Heart right ventricle (tissue), 16 donors: ENCODE measurements around the gene GOLGA6C. TPM values are rescaled to one million over a fixed set of nuclear protein-coding genes. Genes with fewer than 3 reads are reported as not detected.
"Not testable (repeated sequence)": the region's sequence is repeated elsewhere in the genome, so short reads cannot be mapped to it uniquely, and the experiment has no call there.

Experiments
- ATAC-seq, 8 donors: fragments of 200-7000 bp; cut with Tn5 transposase; one replicate each; pipeline ENCODE4 v1.9.1; 2020; ENCODE audit warnings: mild to moderate bottlenecking in 8 of 8, moderate library complexity in 8 of 8, moderate number of reproducible peaks in 1 of 8
- DNase-seq, 2 donors: peaks; one replicate each; pipeline ENCODE4 v3.0.0-alpha.2; 2020
- H3K27ac ChIP-seq, 10 donors: fragments of 200-600 bp; sonication (generic) in 2 of 10; one replicate each; pipeline versions ENCODE4 v1.5.0 to v1.8.0; 2020 to 2022; ENCODE audit warnings: mild to moderate bottlenecking in 3 of 10
- H3K27me3 ChIP-seq, 7 donors: fragments of 200-600 bp; one replicate each; pipeline ENCODE4 v1.8.0; 2021 to 2022; ENCODE audit warnings: mild to moderate bottlenecking in 2 of 7
- H3K36me3 ChIP-seq, 9 donors: fragments of 200-600 bp; sonication (generic) in 1 of 9; one replicate each; pipeline versions ENCODE4 v1.5.0 to v1.8.0; 2020 to 2022; ENCODE audit warnings: mild to moderate bottlenecking in 2 of 9
- H3K4me1 ChIP-seq, 9 donors: fragments of 200-600 bp; sonication (generic) in 1 of 9; one replicate each; pipeline versions ENCODE4 v1.5.0 to v1.8.0; 2020 to 2022; ENCODE audit warnings: mild to moderate bottlenecking in 4 of 9
- H3K4me3 ChIP-seq, 10 donors: fragments of 200-600 bp; sonication (generic) in 2 of 10; one replicate each; pipeline versions ENCODE4 v1.5.0 to v1.8.0; 2020 to 2022; ENCODE audit warnings: mild to moderate bottlenecking in 7 of 10, moderate library complexity in 2 of 10
- H3K9me3 ChIP-seq, 11 donors: fragments of 200-600 bp in 10 of 11; sonication (generic) in 2 of 11; one replicate each; pipeline versions ENCODE4 v1.5.0 to v1.8.0; 2013 to 2022; ENCODE audit warnings: mild to moderate bottlenecking in 2 of 11, control low read depth in 1 of 11, moderate library complexity in 1 of 11
- CTCF ChIP-seq, 9 donors: fragments of 200-600 bp; sonication (generic) in 2 of 9; IDR thresholded peaks; one replicate each; pipeline versions ENCODE4 v1.5.0 to v1.8.0; 2021 to 2022; ENCODE audit warnings: antibody characterized with exemption in 9 of 9, mild to moderate bottlenecking in 5 of 9, moderate library complexity in 1 of 9
- WGBS, 2 donors: extraction: QIAGEN DNeasy Blood & Tissue Kit; methylation state at CpG; one replicate each; pipeline ENCODE4 v1.1.7; 2013; ENCODE audit warnings: inconsistent platforms in 1 of 2; 5-methylcytosine and 5-hydroxymethylcytosine counted together
- intact Hi-C, 10 donors: fragments of 100-400 bp; cut with DNase I; formaldehyde crosslinking; loops; one replicate each; pipeline versions ENCODE4 v1.11.1 to v1.14.2; 2022
- polyA plus RNA-seq, 2 donors: library from polyadenylated mRNA; stranded (reverse); fragments of 200-250 nt; gene quantifications; one replicate each; pipeline ENCODE4 v1.2.3, GENCODE V29; 2013
- total RNA-seq, 10 donors: library from RNA; stranded (reverse); fragmentation: NEBNext Ultra II Directional in 3 of 10; extraction: Animal tissue kit (Norgen Biotek cat#: 25700) in 3 of 10; gene quantifications; one replicate each; pipeline versions ENCODE4 v1.2.1 to v1.2.4, GENCODE V29; 2021 to 2023
- donor health status: Arrhythmogenic right ventricular cardiomyopathy.
- donor health status: ischemic (EF 13 %, LVEDD 7.1; RV severe dilation, severe dysfunction).
- donor health status: healthy with polysubstance abuse.
- donor health status: DM: no; HTN: yes; CAD: no.
- donor health status: DM: no; HTN: no; CAD: no.
- donor health status: ischemic (EF 25% LVEDD 6.9; RV normal size, moderate dysfunction).
- donor health status: ischemic (EF 25% LVEDD 5.7; RV mildly dilated, moderate dysfunction).
- donor health status: healthy.
- donor health status: DM: yes; HTN: yes; CAD: no.
- donor health status: Ischemic cardiomyopathy.
- donor health status: ischemic (EF 35%, LVEDD 5.7; RV mildly dilated, moderate dysfunction).
- donor health status: nonischemic (EF 11% LVEDD 7.7; RV severe dilation, severe dysfunction).
- donor health status: DM: yes; HTN: yes; CAD: no.
- donor health status: PGD.
- donor health status: ischemic (EF 29% LVEDD 5.4; RV normal size, mild dysfunction).
- donor health status: nonischemic (EF 23%, LVEDD 6.1; RV moderate dilation, normal function).

Gene GOLGA6C
- total and polyA plus RNA-seq, 12 donors = not detected

- Histone ChIP-seq H3K4me1 (no peaks in the 10 kb centered on the region), H3K4me3 (no peak overlapping the region), H3K36me3 (no peaks in the 10 kb centered on the region), H3K27me3 (peaks cover 0 to 8% (median 2%) of the 10 kb centered on the region in 7 donors), H3K27ac (no peak overlapping the region), H3K9me3 (no peaks in the 10 kb centered on the region)
- TF ChIP-seq CTCF (IDR thresholded peaks at IDR 0.05) = no peak
- DNase-seq = no peak
- WGBS, 2 donors = 76 to 86% methylated on average over 5 of the region's 5 CpGs
- no peak for ATAC-seq
- intact Hi-C loops = loop anchor here in 2 of 10 donors (5.0 to 10.0 kb wide), 3 partner anchors 70 to 100 kb away; no protein-coding TSS in a partner anchor
These were observed 56.6 kb downstream of the GOLGA6C start for GRCh38 chr15:75314552-75315290.

- 82 to 87% methylated on average over 5 of the region's 5 CpGs for WGBS, 2 donors
- not testable (repeated sequence) for H3K27ac ChIP-seq, H3K4me1 ChIP-seq, DNase-seq, ATAC-seq, H3K27me3 ChIP-seq, H3K4me3 ChIP-seq, H3K9me3 ChIP-seq, H3K36me3 ChIP-seq
- intact Hi-C loops = loop anchor here in 2 of 10 donors (5.0 to 10.0 kb wide), 3 partner anchors 75 to 105 kb away; no protein-coding TSS in a partner anchor
These were observed 61.2 kb downstream of the GOLGA6C start for GRCh38 chr15:75319231-75319897.

Other genes with a start within 250 kb of the GOLGA6C start
- 10 to 100 TPM in 1 of 10 donors, 1 to 10 TPM in 9; 3.6 to 11.0 (median 5.8) TPM for gene PPCDC, start 234.7 kb upstream of the GOLGA6C start, total RNA-seq
- gene PPCDC, start 234.7 kb upstream of the GOLGA6C start, polyA plus RNA-seq = 10 to 100 TPM in 1 of 2 donors, 1 to 10 TPM in 1; 9.9 to 14.6 TPM
- 10 to 100 TPM in 9 of 10 donors, 1 to 10 TPM in 1; 6.9 to 23.7 (median 14.8) TPM for gene C15orf39, start 56.5 kb upstream of the GOLGA6C start, total RNA-seq
- gene C15orf39, start 56.5 kb upstream of the GOLGA6C start, polyA plus RNA-seq = 1 to 10 TPM; 7.7 to 8.0 TPM
- gene GOLGA6D, start 24.5 kb downstream of the GOLGA6C start, total RNA-seq = under 1 TPM in 1 of 10 donors, not detected in 9; 0.09 TPM
- gene GOLGA6D, start 24.5 kb downstream of the GOLGA6C start, polyA plus RNA-seq = not detected
- 10 to 100 TPM; 29.0 to 45.6 (median 38.0) TPM for gene COMMD4, start 77.7 kb downstream of the GOLGA6C start, total RNA-seq
- gene COMMD4, start 77.7 kb downstream of the GOLGA6C start, polyA plus RNA-seq = 10 to 100 TPM; 59.5 to 74.3 TPM
- 10 to 100 TPM in 3 of 10 donors, 1 to 10 TPM in 7; 4.1 to 17.8 (median 8.1) TPM for gene NEIL1, start 88.7 kb downstream of the GOLGA6C start, total RNA-seq
- 10 to 100 TPM in 1 of 2 donors, 1 to 10 TPM in 1; 6.1 to 41.6 TPM for gene NEIL1, start 88.7 kb downstream of the GOLGA6C start, polyA plus RNA-seq
- gene MAN2C1, start 110.3 kb downstream of the GOLGA6C start, total RNA-seq = 100 to 1,000 TPM in 9 of 10 donors, 10 to 100 TPM in 1; 90.4 to 128 (median 108) TPM
- gene MAN2C1, start 110.3 kb downstream of the GOLGA6C start, polyA plus RNA-seq = 100 to 1,000 TPM in 1 of 2 donors, 10 to 100 TPM in 1; 86.7 to 371 TPM
- 10 to 100 TPM; 24.9 to 41.8 (median 29.9) TPM for gene SIN3A, start 193.4 kb downstream of the GOLGA6C start, total RNA-seq
- 1 to 10 TPM; 7.9 to 8.2 TPM for gene SIN3A, start 193.4 kb downstream of the GOLGA6C start, polyA plus RNA-seq